Mesothelial cell of epicardium (in vitro differentiated cells): ENCODE results near the gene SIK3. TPM values are rescaled to one million over a fixed set of nuclear protein-coding genes. Genes with fewer than 3 reads are reported as not detected.
A peak's percentile ranks its signal among the peaks of the same experiment; 100 is the strongest.

ENCODE experiments used
- DNase-seq, 2 experiments: peaks; one replicate each; pipeline ENCODE4 v3.0.0; 2021; ENCODE audit warnings: low spot score in 2 of 2; ENCODE audit not compliant: unreplicated experiment in 2 of 2
- H3K27ac Mint-ChIP-seq: 2 replicates; pipeline ENCODE4 v1.8.0; 2021; ENCODE audit warnings: mixed read lengths
- H3K27me3 Mint-ChIP-seq: 2 replicates; pipeline ENCODE4 v1.8.0; 2021; ENCODE audit warnings: low read depth, mixed read lengths
- H3K36me3 Mint-ChIP-seq: 2 replicates; pipeline ENCODE4 v1.8.0; 2021; ENCODE audit warnings: mixed read lengths
- H3K4me1 Mint-ChIP-seq: 2 replicates; pipeline ENCODE4 v1.8.0; 2021; ENCODE audit warnings: mixed read lengths
- H3K4me3 Mint-ChIP-seq: 2 replicates; pipeline ENCODE4 v1.8.0; 2021; ENCODE audit warnings: mild to moderate bottlenecking, moderate library complexity, mixed read lengths
- H3K9me3 Mint-ChIP-seq: 2 replicates; pipeline ENCODE4 v1.8.0; 2021; ENCODE audit warnings: mixed read lengths
- CTCF ChIP-seq: fragments of 200-600 bp; sonication (generic); IDR thresholded peaks from one replicate; pipeline ENCODE4 v1.5.0; 2021; ENCODE audit warnings: antibody characterized with exemption; ENCODE audit not compliant: unreplicated experiment
- total RNA-seq: library from RNA; stranded (reverse); gene quantifications from 3 replicates; pipeline ENCODE4 v1.2.1, GENCODE V29; 2021

The SIK3 gene
- total RNA-seq, 1 donor from 2014 or later: 35.6 TPM

GRCh38 chr11:117005758-117006157 is 92.5 kb downstream of the SIK3 start:
- no peak for TF ChIP-seq CTCF
- no peaks in the 10 kb centered on the region for H3K4me1 Mint-ChIP-seq
- H3K9me3 Mint-ChIP-seq: no peaks in the 10 kb centered on the region
- no peak overlapping the region for H3K27ac Mint-ChIP-seq
- no peak overlapping the region for H3K4me3 Mint-ChIP-seq
- no peaks in the 10 kb centered on the region for H3K36me3 Mint-ChIP-seq
- H3K27me3 Mint-ChIP-seq: no peaks in the 10 kb centered on the region
- no peak for DNase-seq

GRCh38 chr11:117002639-117003299 is 95.5 kb downstream of the SIK3 start:
- no peak for TF ChIP-seq CTCF
- H3K27me3 Mint-ChIP-seq: no peaks in the 10 kb centered on the region
- DNase-seq: no peak
- H3K4me1 Mint-ChIP-seq: peaks cover 6% of the 10 kb centered on the region
- no peak overlapping the region for H3K4me3 Mint-ChIP-seq
- no peak overlapping the region for H3K27ac Mint-ChIP-seq
- H3K9me3 Mint-ChIP-seq: no peaks in the 10 kb centered on the region
- H3K36me3 Mint-ChIP-seq: no peaks in the 10 kb centered on the region

GRCh38 chr11:117000014-117000737 is 98.1 kb downstream of the SIK3 start:
- Mint-ChIP-seq H3K4me1 (peaks cover 6% of the 10 kb centered on the region), H3K9me3 (no peaks in the 10 kb centered on the region), H3K27me3 (no peaks in the 10 kb centered on the region), H3K36me3 (no peaks in the 10 kb centered on the region), H3K27ac (no peak overlapping the region), H3K4me3 (no peak overlapping the region)
- TF ChIP-seq CTCF: no peak
- DNase-seq: no peak

GRCh38 chr11:116997071-116997470 is 101.2 kb downstream of the SIK3 start:
- Mint-ChIP-seq H3K27ac (no peak overlapping the region), H3K4me3 (no peak overlapping the region), H3K36me3 (no peaks in the 10 kb centered on the region), H3K4me1 (peaks cover 13% of the 10 kb centered on the region), H3K27me3 (no peaks in the 10 kb centered on the region), H3K9me3 (no peaks in the 10 kb centered on the region)
- no peak for TF ChIP-seq CTCF
- no peak for DNase-seq

GRCh38 chr11:116994195-116994594 is 104.0 kb downstream of the SIK3 start:
- Mint-ChIP-seq H3K9me3 (no peaks in the 10 kb centered on the region), H3K4me1 (peaks cover 15% of the 10 kb centered on the region), H3K27me3 (no peaks in the 10 kb centered on the region), H3K4me3 (no peak overlapping the region), H3K27ac (peak overlapping the region; percentile 67), H3K36me3 (no peaks in the 10 kb centered on the region)
- no peak for DNase-seq
- no peak for TF ChIP-seq CTCF
